Renal pelvis (tissue), 4 donors: Measurements from ENCODE around the gene BICRAL. TPM values are rescaled to one million over a fixed set of nuclear protein-coding genes. Genes with fewer than 3 reads are reported as not detected.
"Not testable (repeated sequence)": the region's sequence is repeated elsewhere in the genome, so short reads cannot be mapped to it uniquely, and the experiment has no call there.

Source experiments
- DNase-seq: peaks from one replicate; pipeline ENCODE4 v3.0.0-alpha.2; 2013
- polyA plus RNA-seq, 3 donors: library from polyadenylated mRNA; unstranded; fragments of 120-200 nt; gene quantifications; one replicate each; pipeline ENCODE4 v1.2.1, GENCODE V29; 2013; ENCODE audit not compliant: insufficient read length in 3 of 3

BICRAL gene
- polyA plus RNA-seq, 3 donors: 13.9 to 17.3 (median 15.2) TPM

GRCh38 chr6:42841844-42842584 lies 60.2 kb downstream of the BICRAL start:
- DNase-seq: no peak

- no peak for DNase-seq
These were observed 63.5 kb downstream of the BICRAL start for GRCh38 chr6:42845327-42845694.

GRCh38 chr6:42846505-42846904 lies 64.7 kb downstream of the BICRAL start:
- DNase-seq: no peak

GRCh38 chr6:42848700-42849099 lies 66.8 kb downstream of the BICRAL start:
- no peak for DNase-seq

DNA sequence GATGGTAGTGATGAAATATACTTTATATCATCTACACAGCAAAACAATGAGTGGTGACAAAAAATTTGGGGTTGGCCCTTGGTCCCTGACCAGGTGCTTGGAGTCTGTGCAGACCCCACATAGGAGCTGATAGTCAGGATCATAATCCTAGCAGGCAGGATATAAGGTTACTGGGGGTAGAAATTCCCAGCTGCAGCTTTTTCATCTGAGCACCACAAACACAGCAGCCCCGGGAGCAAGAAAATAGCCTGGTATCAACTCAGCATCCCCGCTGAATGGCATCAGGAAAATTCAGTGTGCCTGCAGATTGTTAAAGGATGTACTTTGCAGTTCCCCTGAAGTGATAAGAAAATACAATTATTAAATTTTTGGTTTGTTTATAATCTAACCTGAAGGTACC lies 69.7 kb downstream of the BICRAL start:
- DNase-seq: no peak

DNA sequence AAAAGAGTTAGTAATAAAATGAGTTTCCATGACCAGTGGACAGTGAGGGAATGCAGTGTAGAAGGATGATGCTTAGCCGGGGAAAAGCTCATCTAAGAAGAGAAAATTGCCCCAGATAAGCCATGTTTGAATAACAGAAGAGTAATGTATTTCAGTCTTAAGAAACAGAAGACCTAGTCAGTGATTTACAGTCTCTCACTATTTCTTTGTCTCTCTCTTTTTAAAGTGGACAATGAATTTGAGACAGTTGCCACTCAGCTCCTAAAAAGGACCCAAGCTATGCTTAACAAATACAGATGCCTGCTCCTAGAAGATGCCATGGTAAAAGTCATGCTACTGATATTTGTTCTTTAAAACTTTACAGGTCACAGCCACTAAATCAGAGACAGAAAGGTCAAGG lies 78.2 kb downstream of the BICRAL start:
- DNase-seq: no peak

DNA sequence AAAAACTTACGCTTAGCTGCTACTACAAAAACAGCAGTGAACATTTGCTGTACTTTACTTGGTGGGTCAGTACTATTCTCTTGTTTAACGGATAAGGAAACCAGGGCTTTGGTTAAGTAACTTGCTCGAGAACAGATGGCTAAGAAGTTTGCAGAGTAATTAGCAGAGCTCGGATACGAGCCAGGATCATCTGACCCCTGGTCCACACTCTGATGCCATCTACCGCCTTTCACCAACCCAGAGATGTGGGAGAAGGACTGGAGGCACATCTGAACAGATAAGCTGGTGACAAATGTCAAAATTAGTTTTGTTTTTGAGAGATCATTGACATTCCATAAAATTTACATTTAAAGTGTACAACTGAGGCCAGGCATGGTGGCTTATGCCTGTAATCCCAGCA lies 78.6 kb downstream of the BICRAL start:
- no peak for DNase-seq

GRCh38 chr6:42864602-42865001 lies 82.8 kb downstream of the BICRAL start:
- DNase-seq: no peak

GRCh38 chr6:42870145-42870936 lies 88.5 kb downstream of the BICRAL start:
- no peak for DNase-seq

- no peak for DNase-seq
These were observed 89.9 kb downstream of the BICRAL start for GRCh38 chr6:42871711-42872110.

- no peak for DNase-seq
These were observed 91.5 kb downstream of the BICRAL start for GRCh38 chr6:42873313-42873712.

GRCh38 chr6:42877695-42878094 lies 95.8 kb downstream of the BICRAL start:
- DNase-seq: no peak

DNA sequence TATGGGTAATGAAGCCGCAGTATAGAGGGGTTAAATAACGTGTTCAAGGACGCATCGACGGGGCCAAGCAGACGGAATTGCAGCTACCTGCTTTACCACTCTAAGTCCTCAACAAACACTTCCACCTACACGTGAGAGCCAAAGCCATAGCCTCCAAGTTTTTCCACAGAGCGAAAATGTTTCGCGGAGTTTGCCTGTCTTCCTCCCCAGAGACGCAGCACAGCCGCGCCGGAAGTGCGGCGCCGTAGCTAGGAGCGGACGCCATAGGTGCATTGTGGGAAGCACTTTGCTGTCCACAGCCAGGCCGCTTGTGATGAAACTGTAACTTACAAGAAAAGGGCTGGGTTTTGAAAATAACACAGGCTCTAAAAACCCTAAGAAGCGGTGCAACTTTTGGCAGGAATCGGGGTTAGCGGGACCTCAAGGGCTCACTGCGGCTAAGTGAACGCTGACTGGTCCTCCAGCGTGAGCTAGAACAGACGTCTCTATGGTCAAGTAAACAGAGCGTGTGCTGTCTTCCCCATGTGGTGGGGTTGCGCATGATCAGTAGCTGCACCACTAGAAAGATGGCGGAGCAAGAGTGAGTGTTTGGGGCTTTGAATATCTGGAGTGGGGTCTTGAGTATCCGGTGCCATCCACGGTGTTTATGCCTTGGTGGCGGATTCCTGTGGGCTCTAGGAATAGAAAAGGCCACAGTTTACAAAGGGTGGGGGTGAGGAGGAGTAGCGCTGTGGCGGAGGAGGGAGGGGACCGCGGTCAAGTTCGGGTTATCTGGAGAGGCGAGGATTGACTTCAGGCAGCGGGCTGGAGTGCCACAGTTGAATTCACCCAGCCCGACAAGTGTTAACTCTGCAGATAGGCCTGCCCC lies 97.8 kb downstream of the BICRAL start, which contains the start of gene RPL7L1:
Gene RPL7L1 (plus strand): TSS at position 245 of the 868 bp plus-strand sequence. CDS start 295 bp downstream, at position 540.
- DNase-seq: peak; percentile 86

DNA sequence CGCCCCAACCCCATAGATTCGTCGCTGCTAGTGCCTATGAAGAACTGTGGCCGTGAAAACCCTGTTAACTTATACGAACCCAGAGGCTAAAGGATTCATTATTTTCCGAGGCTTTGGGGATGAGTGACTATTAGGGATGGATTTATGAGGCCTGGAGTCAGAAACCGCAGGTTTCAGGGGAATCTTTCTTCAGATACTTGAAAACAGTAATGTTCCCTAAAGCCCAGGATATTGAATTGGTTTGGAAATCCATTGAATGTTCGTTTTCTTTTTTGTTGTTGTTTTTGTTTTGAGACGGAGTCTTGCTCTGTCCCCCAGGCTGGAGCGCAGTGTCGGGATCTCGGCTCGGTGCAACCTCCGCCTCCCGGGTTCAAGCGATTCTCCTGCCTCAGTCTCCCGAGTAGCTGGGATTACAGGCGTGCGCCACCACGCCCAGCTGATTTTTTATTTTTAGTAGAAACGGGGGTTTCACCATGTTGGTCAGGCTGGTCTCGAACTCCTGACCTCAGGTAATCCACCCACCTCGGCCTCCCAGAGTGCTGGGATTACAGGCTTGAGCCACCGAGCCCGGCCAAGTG lies 98.5 kb downstream of the BICRAL start:
- DNase-seq: not testable (repeated sequence)

DNA sequence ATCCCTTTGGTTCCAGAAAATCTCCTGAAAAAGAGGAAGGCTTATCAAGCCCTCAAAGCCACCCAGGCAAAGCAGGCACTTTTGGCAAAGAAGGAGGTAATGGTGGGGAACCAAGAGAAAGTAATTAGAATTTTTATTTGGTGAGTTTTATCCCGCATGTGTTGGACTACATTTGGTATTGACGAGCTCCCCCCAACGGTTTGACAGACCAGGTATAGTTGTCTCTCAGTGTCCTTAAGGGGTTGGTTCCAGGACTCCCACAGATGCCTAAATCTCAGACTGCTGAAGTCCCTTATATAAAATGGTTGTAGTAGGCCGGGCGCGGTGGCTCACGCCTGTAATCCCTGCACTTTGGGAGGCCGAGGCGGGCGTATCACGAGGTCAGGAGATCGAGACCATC lies 99.0 kb downstream of the BICRAL start:
- not testable (repeated sequence) for DNase-seq

DNA sequence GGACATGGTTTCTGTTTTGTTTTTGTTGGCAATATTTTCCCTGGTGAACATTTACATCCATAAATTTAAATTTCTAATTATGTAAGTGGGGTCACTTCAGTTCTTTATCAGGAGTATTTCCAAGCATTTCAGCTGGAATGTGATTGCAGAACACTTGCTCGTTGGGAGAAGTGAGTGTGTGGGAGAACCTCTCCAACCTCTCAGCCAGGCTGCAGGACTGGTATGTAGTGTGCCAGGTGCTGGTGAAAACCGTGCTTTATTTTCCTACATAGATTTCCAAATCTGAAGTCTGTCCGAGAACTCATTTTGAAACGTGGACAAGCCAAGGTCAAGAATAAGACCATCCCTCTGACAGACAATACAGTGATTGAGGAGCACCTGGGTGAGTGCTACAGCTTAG lies 103.8 kb downstream of the BICRAL start:
- DNase-seq: no peak

DNA sequence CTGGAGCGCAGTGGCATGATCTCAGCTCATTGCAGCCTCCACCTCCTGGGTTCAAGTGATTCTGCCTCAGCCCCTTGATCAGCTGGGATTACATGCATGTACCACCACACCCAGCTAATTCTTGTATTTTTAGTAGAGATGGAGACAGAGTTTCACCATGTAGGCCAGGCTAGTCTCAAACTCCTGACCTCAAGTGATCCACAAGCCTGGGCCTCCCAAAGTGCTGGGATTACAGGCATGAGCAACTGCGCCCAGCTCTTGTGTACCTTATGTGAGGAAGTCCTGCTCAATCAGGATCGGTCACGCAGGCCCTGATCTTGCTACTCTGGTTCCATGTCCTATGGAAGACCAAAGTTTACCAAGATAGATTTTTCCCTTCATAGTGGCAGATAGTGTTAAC lies 106.3 kb downstream of the BICRAL start:
- not testable (repeated sequence) for DNase-seq

DNA sequence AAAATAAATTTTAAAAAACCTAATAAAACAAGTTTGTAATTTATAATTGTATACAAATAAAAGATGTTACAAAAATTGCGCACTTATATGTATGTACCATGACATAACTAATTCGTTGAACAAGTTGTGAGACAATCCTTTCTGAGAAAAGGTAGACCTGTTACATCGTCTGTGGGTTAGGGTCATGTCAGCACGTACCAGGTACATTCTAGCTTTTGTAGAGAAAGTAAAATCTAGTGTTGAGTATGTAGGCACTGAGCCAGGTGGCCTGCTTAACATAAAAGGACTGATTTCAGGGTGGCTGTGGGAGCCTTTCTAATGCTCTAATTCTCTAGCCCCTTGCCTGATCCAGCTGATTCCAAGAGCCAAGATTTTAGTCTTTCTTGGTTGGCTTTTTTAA lies 108.0 kb downstream of the BICRAL start:
- no peak for DNase-seq

- peak; percentile 95 for DNase-seq
These were observed 108.7 kb downstream of the BICRAL start for GRCh38 chr6:42890311-42891198.

DNA sequence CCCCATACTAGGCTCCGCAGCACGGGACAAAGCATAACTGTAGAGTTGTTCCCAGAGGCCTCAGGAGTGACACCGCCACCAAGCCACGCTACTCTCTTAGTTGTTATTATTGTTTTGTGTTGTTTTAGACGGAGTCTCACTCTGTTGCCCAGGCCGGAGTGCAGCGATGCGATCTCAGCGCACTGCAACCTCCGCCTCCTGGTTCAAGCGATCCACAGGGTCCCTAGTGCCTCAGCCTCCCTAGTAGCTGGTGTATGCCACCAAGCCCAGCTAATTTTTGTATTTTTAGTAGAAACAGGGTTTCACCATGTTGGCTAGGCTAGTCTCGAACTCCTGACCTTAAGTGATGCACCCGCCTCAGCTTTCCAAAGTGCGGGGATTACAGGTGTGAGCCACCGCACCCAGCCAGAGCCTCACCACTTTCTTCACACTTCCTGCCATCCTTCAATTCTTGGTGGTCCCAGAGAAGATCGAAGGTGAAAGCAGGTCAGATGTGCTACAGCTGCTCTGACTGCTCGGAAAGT lies 109.4 kb downstream of the BICRAL start:
- no peak for DNase-seq
